GOT3 (cell line): ENCODE results near the gene DKK2.

Source experiments
- DNase-seq: peaks from one replicate; lab custom pipeline; 2025; ENCODE audit warnings: mixed read lengths; lab: John Stamatoyannopoulos, UW

The DKK2 gene

GRCh38 chr4:107035819-107036583 is at the start of gene DKK2:
TSS of gene DKK2 (minus strand) at chr4:107036313. CDS start at chr4:107035591, 722 bp downstream.
- no peak for DNase-seq

DNA sequence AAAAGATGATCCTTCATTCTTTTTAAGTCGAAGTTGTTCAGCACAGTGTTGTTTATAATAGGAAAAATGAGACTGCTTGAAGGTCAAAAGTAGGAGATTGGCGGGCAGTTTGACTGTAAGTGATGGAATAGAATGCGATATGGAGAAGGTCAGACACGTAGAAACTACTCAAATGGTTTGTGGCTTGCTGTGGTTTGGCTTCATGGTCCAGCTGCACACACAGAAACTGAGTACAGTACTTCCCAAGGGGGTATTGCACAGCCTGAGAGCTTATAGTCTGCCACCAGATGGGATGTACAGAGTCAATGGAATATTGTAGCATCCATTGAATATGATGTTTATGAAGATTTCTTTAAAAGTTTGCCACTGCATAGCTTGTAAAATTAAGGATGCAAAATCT is 41.1 kb upstream of the DKK2 start:
- DNase-seq = no peak

DNA sequence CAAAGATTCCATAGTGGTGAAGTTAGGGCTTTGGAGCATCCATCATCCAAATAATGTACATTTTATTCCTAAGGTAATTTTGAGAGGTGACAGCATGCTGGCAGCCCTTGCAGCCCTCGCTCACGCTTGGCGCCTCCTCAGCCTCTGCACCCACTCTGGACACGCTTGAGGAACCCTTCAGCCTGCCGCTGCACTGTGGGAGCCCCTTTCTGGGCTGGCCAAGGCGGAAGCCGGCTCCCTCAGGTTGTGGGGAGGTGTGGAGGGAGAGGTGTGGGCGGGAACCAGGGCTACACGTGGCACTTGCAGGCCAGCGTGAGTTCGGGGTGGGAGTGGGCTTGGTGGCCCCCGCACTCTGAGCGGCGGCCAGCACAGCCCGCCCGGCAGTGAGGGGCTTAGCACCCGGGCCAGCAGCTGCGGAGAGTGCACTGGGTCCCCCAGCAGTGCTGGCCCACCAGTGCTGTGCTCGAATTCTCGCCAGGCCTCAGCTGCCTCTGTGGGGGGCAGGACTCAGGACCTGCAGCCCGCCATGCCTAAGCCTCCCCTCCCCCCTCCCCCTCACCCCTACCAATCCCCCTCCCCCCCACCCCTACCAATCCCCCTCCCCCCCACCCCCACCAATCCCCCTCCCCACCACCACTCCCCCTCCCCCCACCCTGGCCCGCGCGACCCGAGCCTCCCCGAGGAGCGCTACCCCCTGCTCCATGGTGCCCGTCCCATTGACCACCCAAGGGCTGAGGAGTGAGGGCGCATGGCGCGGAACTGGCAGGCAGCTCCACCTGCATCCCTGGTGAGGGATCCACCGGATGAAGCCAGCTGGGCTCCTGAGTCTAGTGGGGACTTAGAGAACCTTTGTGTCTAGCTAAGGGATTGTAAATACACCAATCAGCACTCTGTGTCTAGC is 37.0 kb upstream of the DKK2 start:
- DNase-seq = no peak

- no peak for DNase-seq
Observed at GRCh38 chr4:107071108-107071507, 35.0 kb upstream of the DKK2 start.

- no peak for DNase-seq
Observed at GRCh38 chr4:107069049-107069448, 32.9 kb upstream of the DKK2 start.

DNA sequence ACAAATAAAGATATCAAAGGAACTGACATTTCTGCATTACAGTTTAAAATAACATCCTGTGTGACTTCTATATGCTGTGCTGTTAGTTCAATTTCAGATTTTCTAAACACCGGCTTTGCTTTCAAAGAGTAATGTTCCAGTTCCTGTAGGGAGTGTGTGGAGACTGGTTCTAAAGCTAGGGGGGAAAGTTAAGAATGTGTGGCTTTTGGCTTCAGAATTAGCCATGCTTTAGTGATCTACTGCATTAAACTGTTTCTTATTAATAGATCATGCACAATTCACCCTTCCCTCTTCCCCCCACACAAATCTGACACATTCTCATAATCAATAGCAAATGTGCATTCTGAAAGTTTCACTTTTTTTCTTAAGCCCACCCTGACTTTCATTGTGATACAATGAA is 32.0 kb upstream of the DKK2 start:
- DNase-seq = no peak

DNA sequence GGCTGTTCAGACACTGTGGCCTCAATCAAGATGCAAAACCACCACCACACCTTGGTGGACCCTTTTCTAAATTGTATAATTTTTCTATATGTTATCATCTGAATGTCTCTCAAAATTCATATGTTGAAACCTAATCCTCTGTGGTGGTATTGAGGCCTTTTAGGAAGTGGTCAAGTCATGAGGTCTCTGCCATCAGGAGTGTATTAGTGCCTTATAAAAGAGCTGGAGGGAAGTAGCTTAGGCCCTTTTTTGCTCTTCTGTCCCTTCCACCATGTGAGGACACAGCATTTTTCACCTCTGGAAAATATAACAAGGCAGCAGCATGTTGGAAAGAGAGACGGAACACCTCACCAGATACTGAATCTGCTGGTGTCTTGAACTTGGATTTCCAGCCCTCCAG is 30.5 kb upstream of the DKK2 start:
- no peak for DNase-seq

DNA sequence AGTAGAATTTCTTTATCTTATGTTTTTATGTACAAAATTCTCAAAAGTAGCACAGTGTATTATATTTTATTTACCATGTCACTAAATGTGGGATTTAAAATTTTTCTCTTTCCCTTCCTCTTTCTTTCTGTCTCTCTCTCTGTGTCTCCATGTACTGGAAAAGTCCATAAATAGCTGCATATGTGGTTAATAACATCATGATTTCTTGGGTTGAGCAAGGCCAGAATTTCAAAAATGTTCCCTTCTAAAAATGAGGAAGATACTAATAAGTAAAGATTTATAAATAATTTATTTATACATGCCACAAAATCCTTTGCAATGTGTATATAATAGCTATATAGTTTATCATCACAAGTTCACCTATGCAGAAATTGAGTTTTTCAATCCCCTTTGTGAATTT is 29.1 kb upstream of the DKK2 start:
- no peak for DNase-seq

DNA sequence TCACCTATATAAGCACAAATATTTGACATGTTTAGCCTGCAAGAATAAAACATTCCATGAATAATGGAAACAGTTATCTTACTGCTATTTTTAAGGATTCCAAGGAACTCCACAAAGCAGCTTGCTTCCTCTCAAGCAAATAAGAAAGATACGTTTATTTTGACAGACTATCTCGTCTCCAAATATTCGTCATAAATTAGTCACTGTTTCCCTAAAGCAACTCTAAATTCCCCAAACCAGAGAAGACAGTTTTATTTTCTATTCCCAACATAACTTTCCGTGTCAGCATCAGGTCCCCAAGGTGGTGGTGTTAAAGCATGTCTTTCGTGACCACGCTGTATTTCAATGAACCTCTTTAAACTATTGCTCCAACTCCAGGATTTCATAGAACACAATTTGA is 24.3 kb upstream of the DKK2 start:
- DNase-seq = no peak

DNA sequence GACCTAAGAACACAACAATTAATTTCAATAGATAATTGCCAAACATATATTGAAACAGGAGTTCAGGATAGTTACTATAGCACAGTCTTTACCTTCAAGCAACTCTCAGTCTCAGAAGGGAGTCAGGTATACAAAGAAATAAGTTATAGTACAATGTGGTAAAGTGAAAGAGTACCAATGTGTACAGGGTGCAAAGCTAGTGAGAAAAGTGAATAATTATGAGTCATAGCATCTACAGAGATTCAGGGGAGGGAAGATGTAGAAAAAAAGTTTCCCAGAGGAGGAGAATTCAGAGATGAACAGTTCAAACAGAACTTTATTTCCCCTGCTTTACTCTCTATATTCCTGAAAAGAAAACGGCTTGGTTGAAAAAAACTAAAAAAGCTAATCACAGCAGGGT is 22.7 kb upstream of the DKK2 start:
- DNase-seq = no peak

DNA sequence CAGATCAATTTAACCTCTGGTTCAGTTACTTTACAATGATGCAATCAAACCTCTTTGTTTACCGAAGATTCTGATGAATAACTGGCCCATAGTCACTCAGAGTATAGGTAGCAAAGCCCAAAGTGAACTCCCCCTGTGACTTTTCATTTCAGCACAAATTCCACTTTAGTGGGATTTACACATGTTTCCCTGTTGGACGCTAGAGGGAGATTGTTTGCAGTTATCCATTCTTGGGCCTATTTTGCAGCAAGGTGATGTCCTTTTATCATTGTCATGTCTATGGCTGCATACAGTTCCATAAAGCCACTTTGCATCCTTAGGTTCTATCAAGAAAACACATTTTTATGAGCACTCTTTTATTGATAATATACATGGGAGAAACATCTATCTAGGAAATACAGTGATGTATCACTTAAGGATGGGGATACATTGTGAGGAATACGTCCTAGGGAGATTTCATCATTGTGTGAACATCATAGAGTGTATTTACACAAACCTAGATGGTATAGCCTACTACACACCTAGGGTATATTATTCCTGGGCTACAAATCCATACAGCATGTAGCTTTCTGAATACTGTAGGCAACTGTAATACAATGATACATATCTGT is 14.5 kb upstream of the DKK2 start:
- no peak for DNase-seq

DNA sequence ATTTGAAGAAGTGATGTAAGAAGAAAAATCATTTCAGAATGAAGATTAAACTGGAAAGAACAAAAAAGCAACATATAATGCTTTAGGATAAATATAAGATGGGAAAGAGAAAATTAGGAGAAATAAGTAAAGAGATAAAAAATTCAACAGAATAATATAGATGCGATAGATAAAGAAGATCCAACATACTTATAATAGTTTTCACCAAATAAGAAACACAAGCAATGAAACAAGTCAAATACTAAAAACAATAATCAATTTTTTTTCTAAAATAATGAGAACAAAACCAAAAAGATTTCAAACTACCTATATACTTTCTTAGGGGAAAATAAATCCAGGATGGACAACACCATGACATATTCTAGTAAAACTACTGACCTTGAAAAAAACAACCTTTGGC is 10.1 kb upstream of the DKK2 start:
- no peak for DNase-seq

- no peak for DNase-seq
Observed at GRCh38 chr4:107044170-107044569, 8.1 kb upstream of the DKK2 start.

DNA sequence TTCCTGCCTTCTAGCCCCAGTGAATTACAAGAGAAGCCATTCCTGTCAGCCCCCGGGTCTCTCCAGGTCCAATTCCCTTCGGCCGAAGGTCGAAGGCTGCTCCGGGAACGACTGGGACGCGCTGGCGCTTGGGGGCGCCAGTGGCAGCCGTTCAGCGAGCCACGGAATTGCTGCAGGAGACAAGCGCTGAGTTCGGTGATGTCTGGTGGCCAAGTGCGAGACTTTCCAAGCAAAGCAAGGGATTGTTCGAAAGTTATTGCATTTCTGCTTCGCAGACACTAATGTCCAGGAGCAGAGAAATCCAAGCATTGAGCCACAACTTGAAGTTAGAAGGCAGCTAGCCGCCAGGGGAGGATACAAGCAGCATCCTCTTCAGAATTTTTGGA is 1.1 kb upstream of the DKK2 start:
- no peak for DNase-seq

DNA sequence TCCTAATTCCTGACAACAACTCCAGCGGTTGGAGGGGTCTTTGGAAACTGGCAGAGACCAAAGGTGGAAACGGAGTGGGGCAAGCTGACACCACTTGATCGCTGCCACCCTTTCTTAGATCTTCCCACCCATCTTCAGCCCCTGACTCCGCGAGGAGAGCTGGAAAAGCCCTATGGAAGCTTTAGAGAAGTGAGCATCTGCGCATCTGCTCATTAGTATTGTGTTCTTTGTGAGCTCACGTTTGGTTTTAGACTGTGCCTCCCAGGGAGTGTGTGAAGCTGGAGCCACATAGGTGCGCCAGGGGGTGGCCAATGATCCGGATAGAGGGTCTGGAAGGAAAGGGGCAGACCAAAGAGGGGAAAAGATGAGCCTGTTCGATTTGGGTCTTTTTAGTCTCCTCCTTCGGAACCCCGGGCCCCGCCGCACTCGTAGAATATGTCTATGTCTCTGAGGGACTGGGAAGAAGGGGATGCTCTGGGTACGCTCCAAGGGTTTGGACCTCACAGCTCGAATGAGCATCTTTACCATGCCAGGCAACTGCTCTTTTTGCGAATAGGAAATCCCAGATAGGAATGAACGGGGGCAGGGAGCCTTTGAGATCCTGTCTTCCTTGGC is 578 bp upstream of the DKK2 start:
- no peak for DNase-seq

DNA sequence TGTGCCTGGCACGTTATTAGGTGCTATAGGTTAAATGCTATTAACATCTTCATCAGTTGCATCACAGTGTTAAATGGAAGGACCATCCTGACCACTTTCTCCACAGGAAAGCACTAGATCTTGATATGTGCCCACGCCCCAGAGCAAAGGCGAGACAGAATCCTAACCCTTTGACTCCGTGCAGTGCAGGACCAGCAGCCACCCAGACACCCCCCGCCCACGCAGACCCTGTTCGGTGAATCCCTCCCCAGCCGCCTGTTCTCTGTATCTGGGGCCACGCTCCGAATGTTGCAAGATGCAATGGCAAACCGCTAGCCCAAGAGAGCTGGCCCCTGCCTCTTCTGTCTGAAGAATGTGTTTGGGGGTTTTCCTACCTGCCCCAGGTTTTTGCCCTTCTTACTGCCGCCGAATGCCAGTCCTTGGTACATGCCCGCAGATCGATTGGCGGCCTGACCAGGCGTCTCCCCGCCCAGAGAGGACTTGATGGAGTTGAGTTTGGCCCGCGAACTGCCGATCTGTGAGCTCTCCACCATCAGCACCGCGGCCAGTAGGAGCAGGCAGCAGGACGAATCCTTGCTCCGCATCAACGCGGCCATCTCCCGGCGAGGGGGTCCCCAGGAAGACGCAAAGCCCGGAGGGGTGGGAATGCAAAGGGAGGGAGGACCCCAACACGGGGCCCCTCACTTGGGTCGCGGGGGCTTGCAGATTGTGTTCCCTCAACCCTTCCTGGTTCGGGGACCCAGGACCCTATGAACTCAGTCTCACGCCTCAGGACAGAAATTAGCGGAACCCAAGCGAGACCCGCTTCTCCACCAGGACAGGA is 906 bp downstream of the DKK2 start:
- DNase-seq = no peak

DNA sequence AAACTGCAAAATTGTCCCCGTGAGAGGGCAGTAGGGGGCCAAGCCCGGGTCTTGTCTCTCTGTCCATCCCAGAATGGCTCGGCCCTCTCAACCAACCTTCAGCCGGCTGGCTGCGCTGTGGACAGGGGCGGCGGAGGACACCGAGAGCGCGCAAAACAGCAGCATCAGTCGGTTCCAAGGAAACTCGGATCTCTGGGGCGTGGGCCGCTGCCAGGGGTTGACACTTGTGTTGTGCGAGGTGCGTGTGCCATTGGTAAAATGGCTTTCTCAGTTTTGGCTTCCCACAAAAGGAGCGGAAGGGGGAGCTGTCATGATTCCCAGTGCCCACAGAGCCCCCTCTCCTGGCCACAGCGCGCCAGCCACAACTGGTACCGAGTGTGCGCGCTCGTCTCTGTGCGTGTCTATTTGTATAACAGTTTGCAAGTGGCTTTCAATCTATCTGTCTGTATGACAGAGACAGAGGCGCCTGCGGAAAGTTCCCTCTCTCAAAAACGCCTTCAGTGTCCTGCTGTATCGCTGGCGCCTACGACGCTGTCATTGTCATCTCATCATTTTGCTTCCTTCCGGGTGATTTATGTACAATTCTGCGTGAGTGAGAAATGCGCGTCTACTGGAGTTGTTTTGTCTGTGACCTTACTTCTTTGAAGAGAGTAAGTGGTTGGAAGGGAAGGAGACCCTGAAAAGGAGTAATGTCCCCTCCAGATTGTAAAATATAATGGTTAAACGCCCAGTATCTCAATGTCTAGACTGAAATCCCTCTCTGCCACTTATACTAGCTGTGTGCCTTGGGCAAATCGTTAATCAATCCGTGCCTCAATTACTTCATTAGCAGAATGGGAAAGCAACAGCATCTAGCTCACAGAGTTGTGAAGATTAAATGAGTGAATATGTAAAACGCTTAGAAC is 1.8 kb downstream of the DKK2 start:
- DNase-seq = no peak

DNA sequence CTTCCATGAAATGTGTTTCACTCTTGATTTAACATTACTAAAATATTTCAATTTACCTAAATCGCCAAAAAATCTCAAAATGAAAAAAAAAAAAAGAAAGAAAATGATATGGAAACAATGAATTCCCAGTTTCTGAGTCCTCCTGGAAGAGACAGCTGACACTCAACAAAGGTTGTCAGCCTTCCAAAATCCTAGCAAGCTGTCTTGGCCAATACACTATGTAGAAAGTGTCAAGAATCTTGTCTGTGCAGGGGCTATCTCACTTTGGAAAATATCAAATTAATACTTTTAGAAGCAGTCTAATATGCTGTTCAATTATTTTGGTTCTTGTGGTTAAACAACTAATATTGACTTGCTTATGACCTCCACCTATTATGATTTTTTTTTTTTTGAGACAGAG is 8.7 kb downstream of the DKK2 start:
- no peak for DNase-seq

DNA sequence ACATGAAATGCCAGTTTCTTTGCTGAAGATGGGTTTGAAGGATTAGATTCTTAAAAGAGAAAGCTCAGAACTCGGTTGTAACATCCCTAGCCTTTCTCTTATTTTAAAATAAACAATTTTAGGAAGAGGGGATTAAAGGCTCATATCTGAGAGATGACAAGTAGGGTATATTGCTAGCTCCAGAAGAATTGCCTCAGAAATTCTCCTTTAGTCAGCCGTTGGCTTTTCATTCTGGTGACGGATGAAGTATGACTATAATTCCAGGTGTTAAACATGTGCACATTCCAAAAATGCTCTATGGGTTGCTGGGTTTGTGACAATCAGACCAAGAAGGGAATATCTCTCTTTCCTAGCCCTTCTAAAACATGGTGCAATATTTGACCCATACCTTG is 17.8 kb downstream of the DKK2 start:
- no peak for DNase-seq
